Mesothelial cell of epicardium (in vitro differentiated cells): ENCODE data around the gene CDK16. TPM values are rescaled to one million over a fixed set of nuclear protein-coding genes. Genes with fewer than 3 reads are reported as not detected.
"Not testable (repeated sequence)": the region's sequence is repeated elsewhere in the genome, so short reads cannot be mapped to it uniquely, and the experiment has no call there.

Source experiments
- DNase-seq, 2 experiments: peaks; one replicate each; pipeline ENCODE4 v3.0.0; 2021; ENCODE audit warnings: low spot score in 2 of 2; ENCODE audit not compliant: unreplicated experiment in 2 of 2
- H3K27ac Mint-ChIP-seq: 2 replicates; pipeline ENCODE4 v1.8.0; 2021; ENCODE audit warnings: mixed read lengths
- H3K27me3 Mint-ChIP-seq: 2 replicates; pipeline ENCODE4 v1.8.0; 2021; ENCODE audit warnings: low read depth, mixed read lengths
- H3K36me3 Mint-ChIP-seq: 2 replicates; pipeline ENCODE4 v1.8.0; 2021; ENCODE audit warnings: mixed read lengths
- H3K4me1 Mint-ChIP-seq: 2 replicates; pipeline ENCODE4 v1.8.0; 2021; ENCODE audit warnings: mixed read lengths
- H3K4me3 Mint-ChIP-seq: 2 replicates; pipeline ENCODE4 v1.8.0; 2021; ENCODE audit warnings: mild to moderate bottlenecking, moderate library complexity, mixed read lengths
- H3K9me3 Mint-ChIP-seq: 2 replicates; pipeline ENCODE4 v1.8.0; 2021; ENCODE audit warnings: mixed read lengths
- total RNA-seq: library from RNA; stranded (reverse); gene quantifications from 3 replicates; pipeline ENCODE4 v1.2.1, GENCODE V29; 2021
- TF ChIP-seq, protein P1 (sequence below): fragments of 200-600 bp; sonication (generic); IDR thresholded peaks from one replicate; pipeline ENCODE4 v1.5.0; 2021; ENCODE audit warnings: antibody characterized with exemption; ENCODE audit not compliant: unreplicated experiment

CDK16 gene
- total RNA-seq, 1 donor from 2014 or later: 216 TPM

DNA sequence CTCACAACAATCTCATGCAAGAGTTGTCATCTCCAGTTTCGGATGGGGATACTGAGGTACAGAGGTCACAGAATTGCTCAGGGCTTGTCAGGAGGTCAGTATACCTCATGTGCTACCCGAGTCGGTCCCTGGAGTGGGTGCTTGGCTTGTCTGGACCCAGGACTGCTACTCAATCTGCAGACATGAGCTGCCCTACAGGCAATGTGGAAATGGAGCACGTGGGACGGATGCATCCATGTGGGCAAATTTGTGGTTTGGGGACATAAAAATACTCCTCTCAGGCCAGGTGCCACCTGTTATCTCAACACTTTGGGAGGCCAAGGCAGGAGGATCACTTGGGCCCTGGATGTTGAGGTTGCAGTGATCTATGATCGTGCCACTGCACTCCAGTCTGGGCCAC lies 30.1 kb downstream of the CDK16 start:
- no peaks in the 10 kb centered on the region for H3K27me3 Mint-ChIP-seq
- H3K9me3 Mint-ChIP-seq: no peaks in the 10 kb centered on the region
- TF ChIP-seq, protein P1, sequence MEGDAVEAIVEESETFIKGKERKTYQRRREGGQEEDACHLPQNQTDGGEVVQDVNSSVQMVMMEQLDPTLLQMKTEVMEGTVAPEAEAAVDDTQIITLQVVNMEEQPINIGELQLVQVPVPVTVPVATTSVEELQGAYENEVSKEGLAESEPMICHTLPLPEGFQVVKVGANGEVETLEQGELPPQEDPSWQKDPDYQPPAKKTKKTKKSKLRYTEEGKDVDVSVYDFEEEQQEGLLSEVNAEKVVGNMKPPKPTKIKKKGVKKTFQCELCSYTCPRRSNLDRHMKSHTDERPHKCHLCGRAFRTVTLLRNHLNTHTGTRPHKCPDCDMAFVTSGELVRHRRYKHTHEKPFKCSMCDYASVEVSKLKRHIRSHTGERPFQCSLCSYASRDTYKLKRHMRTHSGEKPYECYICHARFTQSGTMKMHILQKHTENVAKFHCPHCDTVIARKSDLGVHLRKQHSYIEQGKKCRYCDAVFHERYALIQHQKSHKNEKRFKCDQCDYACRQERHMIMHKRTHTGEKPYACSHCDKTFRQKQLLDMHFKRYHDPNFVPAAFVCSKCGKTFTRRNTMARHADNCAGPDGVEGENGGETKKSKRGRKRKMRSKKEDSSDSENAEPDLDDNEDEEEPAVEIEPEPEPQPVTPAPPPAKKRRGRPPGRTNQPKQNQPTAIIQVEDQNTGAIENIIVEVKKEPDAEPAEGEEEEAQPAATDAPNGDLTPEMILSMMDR: no peak
- H3K4me3 Mint-ChIP-seq: no peak overlapping the region
- no peak for DNase-seq
- no peak overlapping the region for H3K27ac Mint-ChIP-seq
- H3K36me3 Mint-ChIP-seq: peaks cover 40% of the 10 kb centered on the region
- peaks cover 2% of the 10 kb centered on the region for H3K4me1 Mint-ChIP-seq

DNA sequence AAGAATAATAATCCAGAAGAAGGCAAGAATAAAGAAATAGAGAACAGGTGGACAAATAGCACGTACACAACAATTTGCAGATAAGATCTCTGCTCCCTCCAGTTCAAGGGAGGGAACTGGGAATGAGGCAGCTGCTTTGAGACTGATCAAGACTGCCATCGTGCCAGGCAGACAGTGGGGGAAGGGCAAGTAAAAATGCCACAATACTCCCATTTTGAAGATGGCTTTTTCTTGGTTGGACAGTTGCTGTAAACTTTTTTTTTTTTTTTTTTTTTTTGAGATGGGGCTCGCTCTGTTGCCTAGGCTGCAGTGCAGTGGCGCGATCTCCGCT lies 31.5 kb downstream of the CDK16 start:
- no peak for DNase-seq
- TF ChIP-seq, protein P1: no peak
- H3K9me3 Mint-ChIP-seq: peaks cover 11% of the 10 kb centered on the region

DNA sequence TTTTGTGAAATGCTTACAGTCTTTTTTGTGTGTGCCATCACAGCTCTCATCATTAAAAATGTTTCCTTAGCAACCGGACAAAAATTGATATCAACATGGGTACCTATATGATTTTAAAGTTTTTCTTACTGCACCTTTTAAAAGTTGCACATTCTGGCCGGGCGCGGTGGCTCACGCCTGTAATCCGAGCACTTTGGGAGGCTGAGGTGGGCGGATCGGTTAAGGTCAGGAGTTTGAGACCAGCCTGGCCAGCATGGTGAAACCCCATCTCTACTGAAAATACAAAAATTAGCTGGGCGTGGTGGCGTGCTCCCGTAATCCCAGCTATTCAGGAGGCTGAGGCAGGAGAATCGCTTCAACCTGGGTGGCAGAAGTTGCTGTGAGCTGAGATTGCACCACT lies 39.1 kb downstream of the CDK16 start:
- H3K9me3 Mint-ChIP-seq: peaks cover 31% of the 10 kb centered on the region
- not testable (repeated sequence) for H3K27ac Mint-ChIP-seq

More for the DNA sequence above, 31.5 kb downstream of the CDK16 start:
- no peak overlapping the region for H3K4me3 Mint-ChIP-seq
- no peaks in the 10 kb centered on the region for H3K27me3 Mint-ChIP-seq
- peaks cover 29% of the 10 kb centered on the region for H3K36me3 Mint-ChIP-seq
- H3K27ac Mint-ChIP-seq: no peak overlapping the region
- peaks cover 2% of the 10 kb centered on the region for H3K4me1 Mint-ChIP-seq

DNA sequence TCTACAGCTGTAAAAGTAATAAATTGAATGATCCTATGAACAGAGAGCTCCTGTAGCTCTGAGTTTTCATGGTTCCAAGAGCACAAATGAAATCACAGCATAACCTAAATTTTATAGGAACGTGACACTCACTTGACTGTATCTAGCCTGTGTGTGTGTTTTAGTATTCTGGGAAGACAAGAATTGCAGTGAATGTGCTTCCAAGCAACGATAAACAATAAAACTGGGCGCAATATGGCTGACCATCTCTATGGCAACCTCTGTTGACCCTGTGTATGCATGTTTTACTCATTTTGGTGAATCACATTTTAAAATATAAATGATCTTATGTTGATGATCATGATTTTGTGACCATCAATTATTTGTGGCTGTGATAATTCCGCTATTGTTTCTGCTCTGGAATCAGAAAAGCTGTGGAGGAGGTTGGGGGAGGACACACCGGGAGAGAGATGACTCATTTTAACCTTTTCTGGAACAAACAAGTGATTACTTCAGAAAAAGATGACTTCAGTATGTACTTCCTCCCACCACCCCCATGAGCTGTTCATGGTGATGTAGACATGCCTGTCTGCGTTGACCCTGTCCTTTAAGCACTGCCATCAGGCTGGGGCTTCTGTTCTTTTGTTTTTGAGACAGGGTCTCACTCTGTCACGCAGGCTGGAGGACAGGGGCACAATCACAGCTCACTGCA lies 46.1 kb downstream of the CDK16 start:
- no peaks in the 10 kb centered on the region for H3K9me3 Mint-ChIP-seq
- no peak for DNase-seq
- H3K27me3 Mint-ChIP-seq: no peaks in the 10 kb centered on the region
- H3K4me3 Mint-ChIP-seq: no peak overlapping the region
- peaks cover 3% of the 10 kb centered on the region for H3K4me1 Mint-ChIP-seq
- H3K27ac Mint-ChIP-seq: no peak overlapping the region
- TF ChIP-seq, protein P1: no peak
- no peaks in the 10 kb centered on the region for H3K36me3 Mint-ChIP-seq

More for the DNA sequence above, 39.1 kb downstream of the CDK16 start:
- DNase-seq, H3K27me3 Mint-ChIP-seq, H3K4me1 Mint-ChIP-seq, H3K36me3 Mint-ChIP-seq, H3K4me3 Mint-ChIP-seq: not testable (repeated sequence)

DNA sequence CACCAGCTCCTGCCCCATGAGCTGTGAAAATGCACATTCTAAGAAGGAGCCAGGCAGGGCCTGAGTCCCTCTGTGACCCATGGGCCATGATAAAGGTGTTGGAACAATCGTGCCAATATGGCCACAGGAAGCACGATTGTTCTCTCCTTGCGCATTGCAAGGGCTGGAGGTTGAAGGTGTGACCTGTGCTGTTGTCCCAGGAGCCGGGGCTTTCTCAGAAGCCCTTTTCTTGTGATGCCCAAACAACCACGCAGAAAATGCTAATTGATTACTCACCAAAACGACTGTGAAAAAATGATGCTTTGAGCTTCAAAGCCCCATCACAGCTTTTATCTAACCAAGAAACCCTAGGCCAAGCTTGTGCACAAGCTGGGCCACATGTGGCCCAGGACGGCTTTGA lies 48.2 kb downstream of the CDK16 start:
- H3K4me3 Mint-ChIP-seq: no peak overlapping the region
- TF ChIP-seq, protein P1: no peak
- H3K4me1 Mint-ChIP-seq: peaks cover 3% of the 10 kb centered on the region
- H3K27me3 Mint-ChIP-seq: no peaks in the 10 kb centered on the region
- H3K9me3 Mint-ChIP-seq: no peaks in the 10 kb centered on the region
- H3K36me3 Mint-ChIP-seq: no peaks in the 10 kb centered on the region
- H3K27ac Mint-ChIP-seq: no peak overlapping the region
- no peak for DNase-seq

DNA sequence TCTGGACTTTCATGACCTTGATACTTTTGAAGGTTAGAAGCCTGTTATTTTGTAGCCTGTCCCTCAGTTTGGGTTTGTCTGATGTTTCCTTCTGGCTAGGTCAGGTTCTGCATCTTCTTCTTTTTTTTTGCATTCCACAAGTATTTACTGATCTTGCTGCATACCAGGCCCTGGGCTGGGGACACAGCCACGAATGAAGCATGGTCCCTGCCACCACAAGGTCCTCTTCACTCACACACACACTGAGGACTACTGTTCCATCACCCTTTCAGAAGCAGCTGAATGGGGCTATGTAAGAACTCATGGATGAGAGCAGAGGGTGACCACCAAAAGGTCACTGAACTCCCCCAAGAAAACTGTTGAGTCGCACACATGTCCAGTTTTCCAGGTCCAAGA lies 53.5 kb downstream of the CDK16 start:
- H3K27me3 Mint-ChIP-seq: no peaks in the 10 kb centered on the region
- no peak overlapping the region for H3K27ac Mint-ChIP-seq
- no peak overlapping the region for H3K4me3 Mint-ChIP-seq
- no peaks in the 10 kb centered on the region for H3K36me3 Mint-ChIP-seq
- DNase-seq: no peak
- TF ChIP-seq, protein P1: no peak
- H3K4me1 Mint-ChIP-seq: no peaks in the 10 kb centered on the region
- H3K9me3 Mint-ChIP-seq: peaks cover 4% of the 10 kb centered on the region
